ACHN (cell line): ENCODE measurements around the gene POU2AF3.
"Not testable (repeated sequence)": the region's sequence is repeated elsewhere in the genome, so short reads cannot be mapped to it uniquely, and the experiment has no call there.

Experiments used
- DNase-seq: peaks from one replicate; pipeline ENCODE4 v3.0.0-alpha.2; 2015
- in situ Hi-C: cut with HindIII; loops from 2 replicates; pipeline ENCODE4 v1.10.0; 2017; ENCODE audit warnings: low sequenced_read_pairs, low pct_ligation_motif_present, low pct_unique_long_range_greater_than_20kb

Gene POU2AF3, protein sequence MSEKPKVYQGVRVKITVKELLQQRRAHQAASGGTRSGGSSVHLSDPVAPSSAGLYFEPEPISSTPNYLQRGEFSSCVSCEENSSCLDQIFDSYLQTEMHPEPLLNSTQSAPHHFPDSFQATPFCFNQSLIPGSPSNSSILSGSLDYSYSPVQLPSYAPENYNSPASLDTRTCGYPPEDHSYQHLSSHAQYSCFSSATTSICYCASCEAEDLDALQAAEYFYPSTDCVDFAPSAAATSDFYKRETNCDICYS

DNA sequence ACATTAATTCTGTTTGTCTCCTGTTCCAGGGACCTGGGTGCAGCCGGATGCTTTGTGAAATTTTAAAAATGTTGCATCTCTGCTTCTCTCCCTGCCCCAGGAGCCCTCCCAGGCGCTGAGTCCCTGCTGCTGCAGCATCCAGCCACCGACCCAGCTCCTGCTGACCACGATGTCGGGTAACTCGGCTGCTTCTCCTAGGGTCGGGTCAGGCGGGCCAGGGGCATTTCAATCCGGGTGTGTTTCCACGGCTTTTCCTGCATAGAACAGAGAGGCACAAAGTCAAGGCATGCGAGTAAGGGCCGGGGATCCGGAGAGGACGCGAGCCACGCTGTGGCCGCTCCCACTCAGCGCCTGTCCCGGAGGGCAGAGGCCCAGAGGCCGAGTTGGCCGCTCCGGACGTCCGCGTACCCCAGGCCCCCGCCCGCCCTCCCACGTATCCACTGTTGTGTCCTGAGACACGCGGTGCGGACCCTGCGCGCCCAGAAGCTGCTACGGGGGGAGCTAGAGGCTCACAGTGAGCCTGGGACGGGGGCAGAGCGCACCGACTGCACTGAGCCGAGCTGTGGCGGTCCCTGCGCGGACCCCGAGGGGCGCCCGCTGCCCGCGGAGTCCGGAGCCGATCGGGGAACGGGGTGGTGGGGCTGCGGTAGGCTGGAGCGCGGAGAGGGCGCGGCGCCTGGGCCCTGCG is at the start of gene POU2AF3:
Gene POU2AF3, plus strand, starts transcription at position 134 of the 688 bp plus-strand sequence. Its CDS starts 36 bp downstream, at position 170.
- in situ Hi-C loops: no loop called here
- no peak for DNase-seq

DNA sequence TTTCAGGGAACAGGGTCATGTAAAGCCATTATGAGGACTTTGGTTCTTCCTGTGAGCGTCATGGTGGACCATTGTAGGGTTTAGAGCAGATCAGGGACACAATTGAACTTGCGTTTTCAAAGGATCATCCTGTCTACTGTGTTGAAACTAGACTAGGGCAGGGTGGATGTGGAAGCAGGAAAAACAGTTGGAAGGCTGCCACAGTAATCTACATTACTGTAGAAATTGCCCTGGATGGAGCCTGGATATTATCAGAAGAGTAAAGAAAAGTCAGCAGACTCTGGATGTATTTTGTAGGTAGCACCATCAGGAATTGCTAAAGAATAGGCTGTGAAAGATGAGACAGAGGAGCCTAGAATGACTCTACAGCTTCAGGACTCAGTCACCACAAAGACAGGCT is 47.4 kb upstream of the POU2AF3 start:
- in situ Hi-C loops: no loop called here
- no peak for DNase-seq

DNA sequence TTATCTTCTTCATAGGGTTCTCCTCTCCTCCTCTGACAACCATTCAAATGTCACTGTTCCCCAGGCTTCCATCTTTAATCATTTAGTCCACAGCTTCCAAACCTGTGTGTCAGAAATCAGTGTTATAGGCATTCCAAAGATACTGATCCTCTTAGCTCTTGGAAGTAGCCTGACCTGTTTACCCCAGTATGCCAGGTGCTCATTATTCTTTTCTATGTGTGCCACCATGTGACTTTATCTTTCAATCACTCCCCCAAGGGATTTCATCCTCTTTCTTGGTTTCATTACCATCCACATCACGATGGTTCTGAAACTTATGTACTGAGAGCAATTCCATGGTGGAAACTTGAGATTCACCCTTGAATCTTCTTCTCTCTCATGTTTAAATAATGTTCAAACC is 45.2 kb upstream of the POU2AF3 start:
- no peak for DNase-seq
- in situ Hi-C loops: no loop called here

DNA sequence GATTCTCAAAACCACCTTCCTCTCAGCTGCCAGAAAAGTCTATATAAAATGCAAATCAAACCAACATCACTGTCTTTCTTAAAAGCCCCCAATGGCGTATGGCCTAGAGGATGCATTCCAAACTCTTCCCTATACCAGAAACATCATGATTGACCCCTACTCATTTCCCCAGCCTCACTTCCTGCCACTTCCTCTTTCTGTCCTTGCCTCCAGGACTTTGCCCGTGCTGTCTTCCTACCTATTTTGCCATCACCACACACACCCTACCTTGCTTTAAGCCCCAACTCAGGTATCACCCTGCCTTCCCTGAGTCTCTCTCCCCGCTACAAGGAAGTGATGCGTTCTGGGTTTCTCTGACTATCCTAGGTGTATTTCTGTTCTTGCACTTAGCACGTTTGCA is 44.7 kb upstream of the POU2AF3 start:
- no peak for DNase-seq
- in situ Hi-C loops: no loop called here

DNA sequence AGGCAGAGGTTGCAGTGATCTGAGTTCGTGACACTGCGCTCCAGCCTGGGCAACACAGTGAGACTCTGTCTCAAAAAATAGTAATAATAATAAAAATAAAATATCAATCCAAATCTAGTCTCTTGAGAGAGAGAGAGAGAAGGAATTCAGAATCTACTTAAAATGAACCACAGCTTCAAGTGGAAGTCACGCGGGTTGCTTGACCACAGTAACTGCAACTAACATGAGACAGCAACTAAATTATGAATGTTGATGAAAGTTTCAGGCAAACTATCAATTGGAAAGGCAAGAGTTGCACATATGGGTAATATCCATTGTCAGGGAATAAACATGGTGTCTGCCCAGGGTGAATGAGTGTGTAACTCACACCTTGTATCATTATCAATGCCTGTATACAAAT is 40.3 kb upstream of the POU2AF3 start:
- in situ Hi-C loops: no loop called here
- no peak for DNase-seq

DNA sequence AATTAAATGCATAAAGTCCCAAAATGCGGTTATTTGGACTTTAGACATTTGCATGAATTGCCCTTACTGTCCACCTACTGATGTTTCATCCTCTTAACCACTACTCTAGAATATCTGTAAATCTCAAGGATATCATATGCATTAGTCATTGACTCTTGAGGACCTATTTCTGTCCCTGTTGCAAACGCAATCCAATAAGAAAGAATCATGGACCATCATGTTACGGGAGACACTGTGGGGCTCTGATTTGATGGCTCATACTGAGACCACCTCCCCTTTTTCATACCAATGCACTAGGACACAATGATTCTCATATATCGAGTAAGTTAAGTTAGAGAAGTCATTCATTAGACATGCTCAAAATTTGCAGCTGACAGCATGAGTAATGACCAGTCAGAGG is 38.5 kb upstream of the POU2AF3 start:
- in situ Hi-C loops: no loop called here
- no peak for DNase-seq

GRCh38 chr11:111260811-111261210 is 37.5 kb upstream of the POU2AF3 start:
- DNase-seq: no peak
- in situ Hi-C loops: no loop called here

- in situ Hi-C loops: no loop called here
- no peak for DNase-seq
These were observed 33.7 kb upstream of the POU2AF3 start for GRCh38 chr11:111264646-111265045.

- no peak for DNase-seq
- in situ Hi-C loops: no loop called here
These were observed 32.9 kb upstream of the POU2AF3 start for GRCh38 chr11:111265421-111265820.

DNA sequence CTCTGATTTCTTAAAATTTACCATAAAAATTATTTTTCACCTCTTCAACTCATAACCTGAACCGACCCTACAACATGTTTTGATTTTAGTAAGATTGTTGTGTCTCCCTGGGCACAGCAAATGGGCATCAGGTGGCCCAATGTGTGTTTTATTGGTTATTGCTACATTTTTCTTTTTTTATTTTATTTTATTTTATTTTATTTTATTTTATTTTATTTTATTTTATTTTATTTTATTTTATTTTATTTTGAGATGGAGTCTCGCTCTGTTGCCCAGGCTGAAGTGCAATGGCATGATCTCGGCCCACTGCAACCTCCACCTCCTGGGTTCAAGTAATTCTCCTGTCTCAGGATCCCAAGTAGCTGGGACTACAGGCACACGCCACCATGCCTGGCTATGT is 30.0 kb upstream of the POU2AF3 start:
- in situ Hi-C loops: not testable (repeated sequence)

GRCh38 chr11:111269146-111269868 is 29.0 kb upstream of the POU2AF3 start:
- DNase-seq: no peak
- in situ Hi-C loops: no loop called here

More for the DNA sequence above, 30.0 kb upstream of the POU2AF3 start:
- not testable (repeated sequence) for DNase-seq

DNA sequence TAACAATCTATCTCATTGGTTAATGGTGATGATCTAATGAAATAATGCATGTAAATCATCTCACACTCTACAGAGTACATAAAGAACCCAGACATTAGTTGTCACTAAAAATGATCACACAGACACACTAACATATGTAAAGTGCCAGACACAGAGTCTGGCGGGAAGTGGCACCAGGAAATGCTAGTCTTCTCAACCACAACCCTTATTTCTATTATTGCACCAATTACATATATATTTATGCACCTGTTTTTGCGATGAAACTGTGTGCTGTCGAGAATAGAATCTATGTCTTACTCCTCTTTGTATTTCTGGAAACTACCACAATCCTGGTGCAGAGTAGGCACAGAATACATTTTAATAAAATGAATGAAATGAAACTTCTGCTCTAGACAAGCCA is 25.9 kb upstream of the POU2AF3 start:
- in situ Hi-C loops: no loop called here
- no peak for DNase-seq

- in situ Hi-C loops: no loop called here
- no peak for DNase-seq
These were observed 15.7 kb upstream of the POU2AF3 start for GRCh38 chr11:111282562-111283075.

DNA sequence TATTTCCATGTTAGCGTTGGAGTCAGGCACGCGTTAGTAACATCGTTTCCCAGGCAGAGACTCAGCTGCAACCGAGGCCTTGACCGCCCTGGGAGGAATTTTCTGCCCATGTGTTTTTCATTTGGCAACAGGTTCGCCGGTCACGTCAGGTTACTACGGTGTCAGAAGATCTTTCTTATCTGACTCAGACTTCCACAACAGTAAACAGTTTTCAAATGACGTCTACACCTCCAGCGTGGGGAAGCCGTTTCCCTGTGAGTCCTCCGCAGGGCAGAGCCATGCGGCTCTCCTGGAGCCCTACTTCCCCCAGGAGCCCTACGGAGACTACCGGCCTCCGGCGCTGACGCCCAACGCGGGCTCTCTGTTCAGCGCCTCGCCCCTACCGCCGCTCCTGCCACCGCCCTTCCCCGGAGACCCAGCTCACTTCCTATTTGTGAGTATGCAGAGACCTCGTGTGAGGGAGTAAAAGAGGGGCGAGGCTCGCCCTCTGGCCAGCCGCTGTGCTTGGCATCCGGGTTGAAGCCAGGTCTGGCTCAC is 14.3 kb upstream of the POU2AF3 start:
- DNase-seq: no peak
- in situ Hi-C loops: no loop called here

DNA sequence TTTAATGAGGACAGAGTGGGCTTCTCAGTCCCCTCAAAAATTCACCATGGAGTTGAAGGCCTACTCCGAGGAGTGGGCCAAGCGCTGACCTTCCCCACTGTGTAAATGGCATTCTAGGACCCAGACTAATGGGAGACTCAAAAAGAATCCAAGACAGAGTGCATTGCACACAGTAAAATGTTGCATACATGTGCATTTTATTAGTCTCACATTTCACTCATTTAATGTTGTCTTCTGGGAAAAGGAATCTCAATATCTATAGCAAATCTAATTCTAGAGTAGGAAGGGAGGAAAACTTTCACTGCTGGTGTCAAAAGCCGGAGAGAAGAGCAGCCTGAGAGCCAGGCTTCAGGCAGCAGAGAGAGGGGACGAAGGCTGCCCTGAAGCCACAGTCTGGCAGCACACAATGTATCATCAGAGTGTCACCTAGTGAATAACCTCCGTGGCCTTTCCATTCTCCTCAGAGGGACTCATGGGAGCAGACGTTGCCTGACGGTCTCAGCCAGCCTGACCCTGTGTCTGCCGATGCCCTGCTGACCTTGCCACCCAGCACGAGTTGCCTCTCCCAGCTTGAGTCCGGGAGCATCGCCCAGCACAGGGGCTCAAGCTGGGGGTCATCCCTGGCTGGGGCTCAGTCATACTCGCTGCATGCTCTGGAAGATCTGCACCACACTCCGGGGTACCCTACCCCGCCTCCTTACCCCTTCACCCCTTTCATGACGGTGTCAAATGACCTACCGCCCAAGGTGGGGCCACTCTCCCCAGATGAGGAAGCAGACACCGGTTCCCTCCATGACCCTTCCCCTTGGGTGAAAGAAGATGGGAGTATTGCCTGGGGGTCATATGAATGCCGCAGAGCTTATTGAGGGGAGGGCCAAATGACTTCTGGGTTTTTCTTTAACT is 12.9 kb upstream of the POU2AF3 start:
- DNase-seq: no peak
- in situ Hi-C loops: no loop called here

GRCh38 chr11:111291764-111292163 is 6.6 kb upstream of the POU2AF3 start:
- no peak for DNase-seq
- in situ Hi-C loops: no loop called here

DNA sequence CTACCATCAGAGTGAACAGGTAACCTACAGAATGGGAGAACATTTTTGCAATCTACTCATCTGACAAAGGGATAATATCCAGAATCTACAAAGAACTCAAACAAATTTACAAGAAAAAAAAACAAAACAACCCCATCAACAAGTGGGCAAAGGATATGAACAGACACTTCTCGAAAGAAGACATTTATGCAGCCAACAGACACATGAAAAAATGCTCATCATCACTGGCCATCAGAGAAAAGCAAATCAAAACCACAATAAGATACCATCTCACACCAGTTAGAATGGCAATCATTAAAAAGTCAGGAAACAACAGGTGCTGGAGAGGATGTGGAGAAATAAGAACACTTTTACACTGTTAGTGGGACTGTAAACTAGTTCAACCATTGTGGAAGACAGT is 5.9 kb upstream of the POU2AF3 start:
- DNase-seq, in situ Hi-C loops: not testable (repeated sequence)

DNA sequence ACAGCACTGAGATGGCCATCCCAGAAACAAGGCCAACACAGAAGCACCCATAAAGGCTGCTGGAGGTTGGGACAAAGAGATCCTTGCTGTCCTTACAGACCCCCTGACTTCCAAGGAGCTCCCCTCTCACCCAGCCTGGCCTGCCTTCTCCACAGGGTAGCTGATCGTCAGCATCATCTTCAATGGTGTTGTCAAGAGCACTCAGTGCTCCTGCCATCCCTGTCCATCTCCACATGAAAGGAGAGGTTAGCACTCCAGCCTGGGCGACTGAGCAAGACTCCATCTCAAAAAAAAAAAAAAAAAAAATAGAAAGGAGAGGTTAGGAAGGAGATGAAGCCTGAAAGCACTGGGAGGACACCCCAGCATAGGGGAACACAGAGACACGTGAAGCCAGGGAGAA is 2.1 kb upstream of the POU2AF3 start:
- in situ Hi-C loops: no loop called here
- DNase-seq: no peak
